AG20443 (cell line): Measurements from ENCODE around the gene SEPTIN8.

Source experiments
- DNase-seq: peaks from one replicate; pipeline ENCODE4 v3.0.0; 2012; ENCODE audit warnings: low spot score, mixed read lengths

Gene SEPTIN8

GRCh38 chr5:132747616-132748440 lies 29.2 kb downstream of the SEPTIN8 start:
- no peak for DNase-seq

- DNase-seq, result peak; percentile 49
Measured at GRCh38 chr5:132746954-132747615, 30.0 kb downstream of the SEPTIN8 start, which contains the start of gene CCNI2. TSS of gene CCNI2 (plus strand) at chr5:132747426. CDS start at chr5:132747496, 70 bp downstream.

GRCh38 chr5:132746592-132746953 lies 30.5 kb downstream of the SEPTIN8 start:
- no peak for DNase-seq

- DNase-seq, result no peak
Measured at GRCh38 chr5:132744659-132745058, 32.4 kb downstream of the SEPTIN8 start.

- DNase-seq, result no peak
Measured at GRCh38 chr5:132742626-132743025, 34.4 kb downstream of the SEPTIN8 start.

GRCh38 chr5:132742158-132742557 lies 34.9 kb downstream of the SEPTIN8 start:
- DNase-seq, result no peak

- no peak for DNase-seq
Measured at GRCh38 chr5:132739232-132739631, 37.8 kb downstream of the SEPTIN8 start.

DNA sequence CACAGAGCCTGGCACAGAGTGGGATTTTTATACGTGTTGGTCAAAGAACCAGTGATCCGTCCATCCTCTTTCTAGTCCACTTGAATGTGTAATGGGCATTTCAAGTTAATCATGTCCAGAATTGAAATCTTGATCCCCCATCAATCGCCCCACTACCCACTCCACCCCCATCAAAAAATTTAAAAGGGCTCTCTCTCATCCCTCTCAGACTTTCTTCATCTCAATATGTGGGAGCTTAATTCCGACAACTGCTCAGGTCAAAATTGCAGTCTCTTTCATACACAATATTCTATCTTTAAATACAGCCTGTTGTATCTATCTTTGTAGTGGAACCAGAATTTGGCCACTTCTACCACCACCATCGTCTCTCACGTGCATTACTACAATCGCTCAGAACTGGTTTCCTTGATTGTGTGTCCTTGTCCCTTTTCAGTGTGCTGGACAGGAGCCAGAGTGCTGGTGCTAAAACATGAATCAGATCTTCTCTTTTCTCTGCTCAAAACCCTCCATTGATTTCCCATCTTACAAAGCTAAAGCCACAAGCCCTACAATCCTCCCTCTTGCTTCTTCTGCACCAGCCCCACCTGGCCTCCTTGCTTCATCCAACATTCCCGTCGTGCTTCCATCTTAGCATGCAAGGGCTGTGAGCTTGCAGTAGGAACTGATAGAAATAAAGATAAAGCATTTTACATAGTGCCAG lies 38.9 kb downstream of the SEPTIN8 start:
- no peak for DNase-seq

DNA sequence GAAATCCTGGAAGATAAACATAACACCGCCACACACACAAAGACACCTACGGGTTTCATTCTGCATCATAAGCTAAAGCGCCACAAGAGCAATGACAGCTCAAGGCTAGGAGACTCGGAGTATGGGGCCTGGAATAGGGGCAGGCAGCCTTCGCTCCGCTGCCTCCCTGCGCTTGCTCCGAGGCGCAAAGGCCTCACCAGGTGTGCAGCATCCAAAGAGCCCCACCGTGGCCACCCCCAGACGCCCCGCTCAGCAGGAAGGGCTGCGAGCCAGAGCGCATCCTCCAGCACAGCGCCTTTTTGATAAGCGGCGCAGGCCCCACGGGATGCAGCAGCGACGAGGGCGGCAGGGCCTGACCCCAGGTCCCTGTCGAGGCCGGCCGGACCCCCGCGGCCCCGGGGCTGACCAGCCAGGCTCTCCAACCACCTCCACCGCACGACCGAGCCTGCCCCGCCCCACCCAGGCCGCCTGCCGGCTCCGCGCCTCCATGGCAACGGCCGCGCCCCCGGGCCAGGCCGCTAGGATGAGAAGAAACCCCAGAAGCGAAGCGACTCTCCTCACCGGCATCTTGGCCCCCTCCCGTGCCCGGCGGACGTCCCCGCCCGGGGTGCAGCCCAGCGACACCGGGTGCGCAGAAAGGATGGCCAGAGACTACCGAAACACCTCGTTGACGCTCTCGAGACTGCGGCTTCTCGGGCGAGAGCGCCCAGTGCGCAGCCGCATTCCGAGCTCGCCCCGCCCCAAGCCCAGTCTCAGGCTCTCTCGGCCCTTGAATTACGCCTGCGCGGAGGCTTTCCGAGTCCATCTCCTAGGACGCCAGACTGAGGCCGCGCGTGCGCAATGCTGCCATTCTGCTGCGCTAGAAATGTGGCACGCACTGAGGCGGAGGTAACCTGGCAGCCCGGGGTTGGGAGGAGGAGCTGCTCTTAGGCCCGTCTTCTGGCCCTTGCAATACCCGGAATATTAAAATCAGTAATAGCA lies 39.9 kb downstream of the SEPTIN8 start, which contains the start of gene KIF3A:
KIF3A (minus strand) TSS at position 694 of the 981 bp plus-strand sequence; CDS start at position 567, 127 bp downstream.
- DNase-seq, result peak; percentile 100

- DNase-seq, result no peak
Measured at GRCh38 chr5:132734687-132735086, 42.4 kb downstream of the SEPTIN8 start.

- no peak for DNase-seq
Measured at GRCh38 chr5:132733499-132734148, 43.4 kb downstream of the SEPTIN8 start.

DNA sequence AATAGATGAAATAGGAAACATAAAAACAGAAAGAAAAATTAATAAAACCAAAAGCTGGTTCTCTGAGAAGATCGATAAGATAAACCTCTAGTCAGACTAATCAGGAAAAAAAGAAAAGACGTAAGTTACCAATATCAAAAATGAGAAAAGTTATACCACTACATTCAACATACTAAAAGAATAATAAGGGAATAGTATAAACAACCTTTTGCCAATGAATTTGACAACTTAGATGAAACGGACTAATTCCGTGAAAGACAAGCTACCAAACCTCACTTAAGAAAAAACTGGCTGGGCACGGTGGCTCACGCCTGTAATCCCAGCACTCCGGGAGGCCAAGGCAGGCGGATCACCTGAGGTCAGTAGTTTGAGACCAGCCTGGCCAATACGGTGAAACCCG lies 47.1 kb downstream of the SEPTIN8 start:
- no peak for DNase-seq

- DNase-seq, result no peak
Measured at GRCh38 chr5:132725745-132726144, 51.3 kb downstream of the SEPTIN8 start.

DNA sequence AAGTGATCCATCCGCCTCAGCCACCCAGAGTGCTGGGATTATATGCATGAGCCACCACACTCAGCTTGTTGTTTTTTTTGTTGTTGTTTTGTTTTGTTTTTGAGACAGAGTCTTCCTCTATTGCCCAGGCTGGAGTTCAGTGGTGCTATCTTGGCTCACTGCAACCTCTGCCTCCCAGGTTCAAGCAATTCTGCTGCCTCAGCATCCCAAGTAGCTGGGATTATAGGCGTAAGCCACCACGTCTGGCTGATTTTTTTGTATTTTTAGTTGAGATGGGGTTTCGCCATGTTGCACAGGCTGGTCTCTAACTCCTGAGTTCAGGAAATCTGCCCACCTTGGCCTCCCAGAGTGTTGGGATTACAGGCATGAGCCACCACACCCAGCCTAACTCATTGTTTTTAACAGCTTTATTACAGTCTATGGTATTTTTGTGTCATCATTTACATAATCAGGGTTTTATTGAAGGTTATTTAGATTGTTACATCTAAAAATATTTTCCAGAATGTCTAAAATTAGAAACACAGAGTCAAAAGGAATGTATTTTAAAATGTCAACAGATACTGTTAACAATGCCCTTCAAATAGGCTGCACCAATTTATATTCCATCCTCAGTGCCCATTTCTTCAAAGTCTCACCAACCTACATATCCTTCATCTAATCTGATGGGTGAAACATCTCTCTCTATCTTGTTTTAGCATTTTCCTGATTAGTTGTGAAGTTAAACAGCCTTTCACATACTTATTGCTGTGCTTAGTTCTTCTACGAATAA lies 58.3 kb downstream of the SEPTIN8 start:
- no peak for DNase-seq

GRCh38 chr5:132714456-132715307 lies 62.4 kb downstream of the SEPTIN8 start:
- peak; percentile 19 for DNase-seq

DNA sequence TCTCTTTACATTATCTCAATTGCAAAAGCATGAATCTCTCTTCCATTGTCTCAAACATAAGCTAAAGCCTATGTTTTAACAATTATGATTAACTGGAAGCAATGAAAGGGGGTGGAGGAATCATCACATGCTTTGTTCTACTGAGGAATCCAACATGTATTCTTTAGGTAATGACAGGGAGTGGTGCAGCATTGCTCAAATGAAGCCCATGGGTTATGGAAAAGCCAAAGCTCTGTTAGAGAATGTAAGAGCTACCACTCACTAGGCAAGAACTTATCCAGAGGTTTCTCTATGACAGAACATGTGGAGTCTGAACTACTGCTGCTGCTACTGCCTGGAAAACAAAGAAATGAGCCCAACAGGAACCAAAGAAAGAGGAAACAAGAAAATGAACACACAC lies 68.4 kb downstream of the SEPTIN8 start:
- DNase-seq, result no peak

GRCh38 chr5:132704875-132705274 lies 72.2 kb downstream of the SEPTIN8 start:
- peak; percentile 45 for DNase-seq
